Lung (tissue), 12 donors: ENCODE data around the gene SIRPB1. TPM values are rescaled to one million over a fixed set of nuclear protein-coding genes. Genes with fewer than 3 reads are reported as not detected.

Source experiments
- ATAC-seq: fragments of 200-7000 bp; cut with Tn5 transposase; one replicate; pipeline ENCODE4 v1.9.1; 2020; ENCODE audit warnings: moderate number of reproducible peaks; ENCODE audit not compliant: insufficient read depth, low FRiP score
- DNase-seq, 3 donors: peaks; one replicate each; pipeline ENCODE4 v3.0.0-alpha.2; 2013 to 2017
- H3K27ac ChIP-seq, 2 donors: one replicate each; pipeline ENCODE4 v1.5.1; 2013; ENCODE audit warnings: mild to moderate bottlenecking in 2 of 2, moderate library complexity in 2 of 2, control low read depth in 1 of 2, inconsistent platforms in 1 of 2, low read depth in 1 of 2, low read length in 1 of 2
- H3K27me3 ChIP-seq, 3 donors: one replicate each; pipeline ENCODE4 v1.5.1; 2013; ENCODE audit warnings: low read length in 2 of 3; ENCODE audit not compliant: control insufficient read depth in 3 of 3, insufficient read depth in 3 of 3
- H3K36me3 ChIP-seq, 4 donors: one replicate each; pipeline ENCODE4 v1.5.1; 2013; ENCODE audit warnings: low read length in 4 of 4, mild to moderate bottlenecking in 1 of 4, moderate library complexity in 1 of 4; ENCODE audit not compliant: control insufficient read depth in 4 of 4, insufficient read depth in 4 of 4
- H3K4me1 ChIP-seq, 5 donors: one replicate each; pipeline ENCODE4 v1.5.1; 2013; ENCODE audit warnings: low read length in 5 of 5, mild to moderate bottlenecking in 2 of 5, moderate library complexity in 1 of 5; ENCODE audit not compliant: control insufficient read depth in 5 of 5, insufficient read depth in 5 of 5
- H3K4me3 ChIP-seq: one replicate; pipeline ENCODE4 v1.5.1; 2013; ENCODE audit warnings: mild to moderate bottlenecking, control low read depth, moderate library complexity
- H3K9ac ChIP-seq, 2 donors: one replicate each; pipeline ENCODE4 v1.5.1; 2013; ENCODE audit warnings: low read length in 2 of 2, control low read depth in 1 of 2; ENCODE audit not compliant: insufficient read depth in 1 of 2
- H3K9me3 ChIP-seq, 4 donors: one replicate each; pipeline ENCODE4 v1.5.1; 2013; ENCODE audit warnings: low read length in 3 of 4, mild to moderate bottlenecking in 1 of 4, moderate library complexity in 1 of 4; ENCODE audit not compliant: control insufficient read depth in 4 of 4, insufficient read depth in 3 of 4
- CTCF ChIP-seq: IDR thresholded peaks from 2 replicates; pipeline ENCODE4 v1.5.1; 2012; ENCODE audit warnings: mild to moderate bottlenecking; ENCODE audit errors: control extremely low read depth, extremely low read depth
- WGBS, 2 donors: extraction: QIAGEN DNeasy Blood & Tissue Kit; methylation state at CpG; one replicate each; pipeline ENCODE4 v1.1.7; 2013; 5-methylcytosine and 5-hydroxymethylcytosine counted together
- polyA plus RNA-seq, 2 donors: library from polyadenylated mRNA; stranded (reverse); fragments of 200-250 nt; gene quantifications; one replicate each; pipeline ENCODE4 v1.2.1, GENCODE V29; 2013
- total RNA-seq, 2 donors: library from RNA; depleted of rRNA in 1 of 2; stranded (reverse); fragments of >200 nt in 1 of 2; gene quantifications; one replicate each; pipeline ENCODE4 v1.2.1, GENCODE V29; 2014 to 2021
- donor health status: control.
- donor health status: control.
- donor health status: Bipolar disorder and iron deficiency.
- donor health status: healthy.
- donor health status: DM: yes; HTN: yes; CAD: no.

SIRPB1 gene
- total and polyA plus RNA-seq, 4 donors: 1.2 to 45.6 (median 13.9) TPM

DNA sequence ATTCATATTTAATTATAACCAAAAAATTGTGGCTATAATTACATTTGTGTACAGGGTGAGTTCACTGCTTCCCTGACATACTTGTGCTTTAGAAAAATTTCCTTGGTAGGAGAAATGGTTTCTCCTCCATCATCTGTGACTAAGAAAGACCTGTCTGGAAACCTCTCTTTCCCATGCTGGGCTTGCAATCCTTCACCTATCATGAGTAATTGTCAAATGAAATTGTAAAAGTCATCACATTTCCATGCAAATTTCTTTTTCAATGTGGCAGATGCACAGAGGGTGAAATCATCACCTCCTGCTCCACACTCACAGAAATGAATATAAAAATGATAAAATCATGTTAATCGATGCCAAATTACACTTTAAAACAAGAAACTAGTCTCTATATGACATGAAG is 1.5 kb upstream of the SIRPB1 start:
- WGBS, 2 donors: 92 to 93% methylated on average over 1 of the region's 1 CpG
- Histone ChIP-seq H3K36me3 (no peaks in the 10 kb centered on the region), H3K9me3 (peaks cover 0 to 6% (median 0%) of the 10 kb centered on the region in 4 donors), H3K27me3 (peaks cover 0 to 6% (median 0%) of the 10 kb centered on the region in 3 donors), H3K27ac (no peak overlapping the region), H3K4me1 (no peaks in the 10 kb centered on the region), H3K4me3 (no peak overlapping the region), H3K9ac (no peak overlapping the region)
- ATAC-seq (no peak), DNase-seq (no peak)
- no peak for TF ChIP-seq CTCF

GRCh38 chr20:1618954-1619540 is 762 bp downstream of the SIRPB1 start:
- Histone ChIP-seq H3K36me3 (no peaks in the 10 kb centered on the region), H3K27me3 (peaks cover 0 to 6% (median 0%) of the 10 kb centered on the region in 3 donors), H3K9ac (no peak overlapping the region), H3K27ac (peak overlapping the region in 1 of 2 donors; percentile 46), H3K4me1 (no peaks in the 10 kb centered on the region), H3K4me3 (no peak overlapping the region), H3K9me3 (peaks cover 0 to 6% (median 0%) of the 10 kb centered on the region in 4 donors)
- DNase-seq (no peak), ATAC-seq (no peak)
- no peak for TF ChIP-seq CTCF

DNA sequence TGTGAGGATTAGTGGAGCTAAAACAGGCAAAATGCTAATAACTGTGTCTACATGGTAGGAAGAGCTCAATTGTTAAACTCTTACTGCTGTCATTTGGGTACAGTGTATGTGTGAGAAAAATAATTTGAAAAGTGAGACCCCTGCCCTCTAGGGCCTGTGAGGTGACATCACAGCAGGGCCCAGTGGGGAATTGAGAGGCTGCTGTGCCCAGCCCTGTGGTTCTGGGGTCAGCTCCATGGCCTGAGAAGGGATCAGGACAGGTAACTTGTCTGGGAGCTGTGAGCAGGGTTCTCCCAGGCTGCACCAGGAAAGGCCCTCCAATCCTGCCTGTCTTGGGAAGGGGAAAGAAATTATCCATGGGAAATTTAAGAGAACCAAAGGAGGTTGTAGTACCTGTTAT is 1.3 kb downstream of the SIRPB1 start:
- ATAC-seq (no peak), DNase-seq (no peak)
- Histone ChIP-seq H3K27ac (peak overlapping the region in 1 of 2 donors; percentile 35), H3K9me3 (peaks cover 0 to 6% (median 0%) of the 10 kb centered on the region in 4 donors), H3K9ac (no peak overlapping the region), H3K4me3 (no peak overlapping the region), H3K27me3 (peaks cover 0 to 6% (median 0%) of the 10 kb centered on the region in 3 donors), H3K4me1 (no peaks in the 10 kb centered on the region), H3K36me3 (no peaks in the 10 kb centered on the region)
- TF ChIP-seq CTCF: no peak
